ENCODE results near the gene OMP.

OMP gene

GRCh38 chr11:77125191-77125590, 22.6 kb downstream of the OMP start:
- TF ChIP-seq, protein P1, sequence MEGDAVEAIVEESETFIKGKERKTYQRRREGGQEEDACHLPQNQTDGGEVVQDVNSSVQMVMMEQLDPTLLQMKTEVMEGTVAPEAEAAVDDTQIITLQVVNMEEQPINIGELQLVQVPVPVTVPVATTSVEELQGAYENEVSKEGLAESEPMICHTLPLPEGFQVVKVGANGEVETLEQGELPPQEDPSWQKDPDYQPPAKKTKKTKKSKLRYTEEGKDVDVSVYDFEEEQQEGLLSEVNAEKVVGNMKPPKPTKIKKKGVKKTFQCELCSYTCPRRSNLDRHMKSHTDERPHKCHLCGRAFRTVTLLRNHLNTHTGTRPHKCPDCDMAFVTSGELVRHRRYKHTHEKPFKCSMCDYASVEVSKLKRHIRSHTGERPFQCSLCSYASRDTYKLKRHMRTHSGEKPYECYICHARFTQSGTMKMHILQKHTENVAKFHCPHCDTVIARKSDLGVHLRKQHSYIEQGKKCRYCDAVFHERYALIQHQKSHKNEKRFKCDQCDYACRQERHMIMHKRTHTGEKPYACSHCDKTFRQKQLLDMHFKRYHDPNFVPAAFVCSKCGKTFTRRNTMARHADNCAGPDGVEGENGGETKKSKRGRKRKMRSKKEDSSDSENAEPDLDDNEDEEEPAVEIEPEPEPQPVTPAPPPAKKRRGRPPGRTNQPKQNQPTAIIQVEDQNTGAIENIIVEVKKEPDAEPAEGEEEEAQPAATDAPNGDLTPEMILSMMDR (IDR thresholded peaks at IDR 0.05; ENCODE audit: extremely low read depth, missing control alignments), result no peak
- DNase-seq (ENCODE audit: low spot score), result no peak

GRCh38 chr11:77125695-77126094, 23.1 kb downstream of the OMP start:
- no peak for DNase-seq (ENCODE audit: low spot score)
- TF ChIP-seq, protein P1 (IDR thresholded peaks at IDR 0.05; ENCODE audit: extremely low read depth, missing control alignments), result no peak

DNA sequence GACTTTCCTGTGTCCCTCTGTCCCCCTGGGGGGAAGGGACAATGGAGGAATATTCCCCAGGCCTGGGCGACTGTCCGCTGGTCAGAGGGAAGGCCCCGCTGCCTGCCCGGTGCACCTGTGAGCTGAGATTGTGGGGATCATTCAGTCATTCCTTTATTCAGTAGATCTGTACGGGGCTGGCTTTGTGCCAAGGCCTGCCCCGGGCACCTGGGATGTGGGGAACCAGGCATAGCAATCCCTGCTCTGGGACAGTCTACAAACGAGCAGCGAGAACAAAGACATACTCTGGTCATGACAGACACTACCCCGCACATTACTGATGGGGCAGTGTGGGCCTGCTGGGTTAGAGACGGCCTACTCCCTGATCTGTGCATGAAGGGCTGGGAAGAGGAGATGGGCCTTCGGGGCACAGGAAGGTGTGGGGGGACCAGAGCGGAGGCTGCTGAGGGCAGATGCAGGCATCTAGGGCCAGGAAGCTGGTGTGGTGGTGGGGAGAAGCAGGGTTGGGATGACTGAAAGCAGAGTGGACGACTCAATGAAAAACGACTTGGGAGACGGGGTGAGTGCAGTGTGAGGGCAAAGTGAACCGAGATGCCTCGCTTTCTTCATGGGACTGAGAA, 23.6 kb downstream of the OMP start:
- no peak for DNase-seq (ENCODE audit: low spot score)
- TF ChIP-seq, protein P1 (IDR thresholded peaks at IDR 0.05; ENCODE audit: extremely low read depth, missing control alignments), result no peak

DNA sequence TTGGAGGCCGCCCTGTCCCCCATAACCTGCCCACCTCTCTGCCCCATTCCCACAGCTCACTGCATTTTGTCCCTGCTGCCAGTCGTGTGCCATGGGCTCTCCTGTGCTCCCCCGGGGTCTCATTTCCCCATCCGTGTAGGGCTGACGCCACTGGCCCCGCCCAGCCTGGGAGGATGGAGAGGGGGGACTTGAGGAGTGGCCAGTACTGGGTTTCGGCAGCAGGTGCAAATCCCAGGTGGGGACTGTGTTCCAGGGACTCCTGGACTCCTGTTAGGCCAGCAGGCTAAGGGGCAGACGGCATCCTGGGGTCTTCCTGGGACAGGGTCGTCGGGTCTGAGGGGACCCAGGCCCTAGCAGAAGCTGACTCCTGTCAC, 24.2 kb downstream of the OMP start:
- TF ChIP-seq, protein P1 (IDR thresholded peaks at IDR 0.05; ENCODE audit: extremely low read depth, missing control alignments), result no peak
- DNase-seq (ENCODE audit: low spot score), result no peak

GRCh38 chr11:77127235-77127911, 24.7 kb downstream of the OMP start:
- TF ChIP-seq, protein P1 (IDR thresholded peaks at IDR 0.05; ENCODE audit: extremely low read depth, missing control alignments), result peak; percentile 92
- peak; percentile 81 for DNase-seq (ENCODE audit: low spot score)

- no peak for DNase-seq (ENCODE audit: low spot score)
- TF ChIP-seq, protein P1 (IDR thresholded peaks at IDR 0.05; ENCODE audit: extremely low read depth, missing control alignments), result no peak
Observed at GRCh38 chr11:77127920-77128691, 25.5 kb downstream of the OMP start, which contains the start of gene MYO7A. Gene MYO7A, plus strand, starts transcription at chr11:77128246. Its CDS starts 2,389 bp downstream, at chr11:77130635.
